NCI-H510A treated with DMSO at 0.1 percent for 48 hours (cell line): ENCODE data around the gene ATP1B2.
A peak's percentile ranks its signal among the peaks of the same experiment; 100 is the strongest.
"Not testable (repeated sequence)": the region's sequence is repeated elsewhere in the genome, so short reads cannot be mapped to it uniquely, and the experiment has no call there.

Source experiments
- DNase-seq: peaks from one replicate; lab custom pipeline; 2025; lab: John Stamatoyannopoulos, UW

ATP1B2 gene, protein sequence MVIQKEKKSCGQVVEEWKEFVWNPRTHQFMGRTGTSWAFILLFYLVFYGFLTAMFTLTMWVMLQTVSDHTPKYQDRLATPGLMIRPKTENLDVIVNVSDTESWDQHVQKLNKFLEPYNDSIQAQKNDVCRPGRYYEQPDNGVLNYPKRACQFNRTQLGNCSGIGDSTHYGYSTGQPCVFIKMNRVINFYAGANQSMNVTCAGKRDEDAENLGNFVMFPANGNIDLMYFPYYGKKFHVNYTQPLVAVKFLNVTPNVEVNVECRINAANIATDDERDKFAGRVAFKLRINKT

DNA sequence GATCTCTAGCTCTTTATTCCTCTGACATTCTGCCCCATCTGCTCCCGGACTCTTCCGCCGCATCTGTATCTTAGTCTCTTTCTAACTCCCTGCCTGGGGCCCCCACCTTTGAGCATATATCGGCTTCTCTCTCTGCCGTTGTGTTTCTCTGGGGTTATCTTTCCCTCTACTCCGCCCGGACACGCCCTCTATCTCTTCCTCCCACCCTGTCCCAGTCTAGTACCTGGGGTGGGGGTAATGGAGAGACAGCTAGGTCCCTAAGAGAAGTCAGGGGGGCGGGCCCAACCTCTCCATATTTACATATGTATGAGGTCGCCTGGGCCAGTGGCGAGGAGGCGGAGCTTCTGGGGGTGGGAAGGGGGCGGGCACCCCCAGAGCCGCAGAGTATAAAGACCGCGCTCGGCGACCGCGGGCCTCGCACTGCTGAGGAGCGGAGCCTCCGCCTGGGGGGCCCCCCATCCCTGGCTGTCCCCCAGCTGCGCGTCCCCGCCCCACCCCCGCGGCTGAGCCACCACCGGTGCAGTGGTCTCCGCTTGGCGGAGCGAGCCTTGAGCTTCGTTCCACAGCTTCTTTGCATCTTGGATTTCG, at the start of gene ATP1B2:
TSS of gene ATP1B2 (plus strand) at position 418 of the 588 bp plus-strand sequence. CDS start 593 bp downstream, outside the sequence.
- DNase-seq: peak; percentile 50

GRCh38 chr17:7606280-7606679, 44.4 kb upstream of the ATP1B2 start:
- no peak for DNase-seq

DNA sequence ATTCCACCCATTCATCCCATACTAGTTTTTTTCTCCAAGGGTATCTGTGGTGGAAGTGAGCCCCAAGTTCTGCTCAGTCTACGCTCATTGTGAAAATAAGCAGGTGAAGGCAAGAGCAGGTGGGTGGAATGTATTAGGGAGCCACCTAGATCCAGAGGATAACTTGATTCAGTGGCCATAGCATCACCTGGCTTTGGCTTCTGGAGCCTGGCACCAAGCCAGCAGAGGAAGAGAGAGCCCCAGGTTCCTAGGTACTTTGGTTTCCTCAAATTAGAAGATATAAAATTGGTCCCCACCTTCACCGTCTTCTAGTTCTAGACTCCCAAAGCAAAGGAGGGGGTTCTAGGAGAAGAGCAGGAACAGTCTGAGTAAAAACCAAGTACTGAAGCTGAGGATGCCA, 40.1 kb upstream of the ATP1B2 start:
- DNase-seq: peak; percentile 4

GRCh38 chr17:7611635-7612293, 39.0 kb upstream of the ATP1B2 start:
- no peak for DNase-seq

DNA sequence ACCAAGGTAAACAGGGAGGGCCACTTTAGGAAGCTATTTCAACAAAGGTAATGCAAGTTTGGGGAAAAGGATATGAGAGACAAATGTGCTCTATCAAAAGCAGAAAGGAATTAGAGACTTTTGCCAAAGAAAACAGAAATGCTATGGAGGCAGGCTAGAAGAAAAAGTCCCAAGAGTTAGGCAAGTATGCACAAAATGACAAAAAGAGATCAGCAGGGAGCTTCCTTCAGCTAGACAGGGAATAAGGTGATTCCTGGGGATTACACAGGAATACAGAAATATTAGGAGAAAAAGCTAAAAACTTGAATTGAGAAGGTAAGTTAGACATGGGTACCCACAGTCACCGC, 38.5 kb upstream of the ATP1B2 start:
- no peak for DNase-seq

DNA sequence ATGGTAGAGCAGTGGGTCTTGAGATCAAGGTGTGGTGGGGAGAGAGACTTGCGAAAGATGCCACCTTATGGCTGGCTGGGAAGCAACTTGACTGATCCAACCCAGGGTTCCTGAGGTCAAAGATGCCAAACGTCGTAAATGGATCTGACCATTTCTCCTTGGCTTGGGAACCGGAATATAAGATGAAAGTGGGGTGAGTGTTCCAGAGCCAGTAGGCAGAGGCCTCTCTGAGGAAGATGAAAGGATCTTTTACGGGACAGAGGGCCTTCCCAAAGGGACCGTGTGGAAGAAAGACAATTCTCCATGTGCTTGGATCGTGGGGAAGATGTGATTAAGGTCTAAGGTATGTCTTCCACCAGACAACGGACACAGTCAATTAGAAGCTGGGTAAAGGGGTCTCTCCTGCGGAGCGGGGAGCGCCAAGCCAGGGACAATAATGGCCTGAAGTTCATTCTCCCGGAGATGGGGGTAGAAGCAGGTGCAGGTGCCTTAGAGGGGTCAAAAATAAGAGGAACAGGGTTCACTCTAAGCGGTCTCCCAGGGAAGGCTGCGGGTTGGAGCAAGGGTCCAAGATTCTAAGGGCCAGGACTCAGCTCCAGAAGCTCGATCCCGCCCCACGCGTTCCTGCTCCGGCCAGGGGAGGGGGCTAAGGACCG, 36.8 kb upstream of the ATP1B2 start:
- DNase-seq: peak; percentile 35

DNA sequence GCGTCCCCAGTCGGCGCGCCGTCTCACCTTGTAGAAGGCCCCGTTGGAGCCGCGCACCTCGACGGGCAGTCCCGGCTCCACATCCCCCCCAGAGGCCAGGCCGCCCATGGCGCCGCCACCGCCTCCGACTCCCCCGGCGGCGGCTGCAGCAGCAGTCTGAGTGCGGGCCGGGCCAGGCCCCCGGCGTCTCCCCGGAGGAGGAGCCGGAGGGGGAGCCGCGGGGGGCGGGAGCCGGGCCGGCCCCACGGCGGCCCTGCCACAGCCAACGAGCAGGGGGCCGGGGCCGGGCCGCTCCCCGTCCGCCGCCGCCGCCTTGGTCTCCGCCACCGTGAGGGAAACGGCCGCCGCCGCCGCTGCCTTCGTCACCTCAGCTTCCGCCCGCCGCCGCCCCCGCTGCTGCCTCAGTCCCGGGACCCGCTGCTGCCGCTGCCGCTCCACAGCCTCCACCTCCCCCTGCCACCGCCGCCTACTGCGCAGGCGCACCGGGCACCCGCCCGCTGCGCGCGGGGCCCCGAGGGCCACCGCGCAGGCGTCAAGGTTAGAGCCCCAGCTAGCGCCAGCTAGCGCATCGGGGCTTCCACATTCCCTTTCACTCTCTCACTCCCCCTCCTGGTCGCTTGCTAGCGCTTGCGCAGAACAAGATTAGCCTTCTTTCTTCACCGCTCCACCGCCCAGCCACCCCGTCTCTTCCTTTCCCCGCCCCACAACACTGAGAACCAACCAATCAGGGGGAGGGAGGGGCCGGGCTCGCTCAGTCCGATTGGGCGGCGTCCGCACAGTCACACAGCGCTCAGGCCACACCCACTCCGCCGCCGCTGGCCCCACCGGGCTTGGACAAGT, 36.1 kb upstream of the ATP1B2 start, which contains the start of gene FXR2:
TSS of gene FXR2 (minus strand) at position 473 of the 840 bp plus-strand sequence. CDS start at position 108, 365 bp downstream.
- DNase-seq: peak; percentile 99

GRCh38 chr17:7615265-7615747, 35.4 kb upstream of the ATP1B2 start:
- DNase-seq: no peak

- DNase-seq: no peak
Measured at GRCh38 chr17:7618608-7619007, 32.1 kb upstream of the ATP1B2 start.

DNA sequence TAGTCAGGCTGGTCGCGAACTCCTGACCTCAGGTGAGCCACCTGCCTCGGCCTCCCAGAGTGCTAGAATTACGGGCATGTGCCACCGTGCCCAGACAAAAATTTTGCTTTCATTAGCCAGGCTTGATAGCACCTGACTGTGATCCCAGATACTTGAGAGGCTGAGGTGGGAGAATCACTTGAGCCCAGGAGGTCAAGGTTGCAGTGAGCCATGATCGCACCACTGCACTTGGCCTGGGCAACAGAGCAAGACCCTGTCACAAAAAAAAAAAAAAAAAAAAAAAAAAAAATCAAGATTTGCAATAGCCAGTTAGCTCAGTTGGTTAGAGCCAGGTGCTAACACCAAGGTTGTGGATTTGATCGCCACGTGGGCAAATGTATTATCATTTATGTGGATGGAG, 29.9 kb upstream of the ATP1B2 start:
- no peak for DNase-seq

DNA sequence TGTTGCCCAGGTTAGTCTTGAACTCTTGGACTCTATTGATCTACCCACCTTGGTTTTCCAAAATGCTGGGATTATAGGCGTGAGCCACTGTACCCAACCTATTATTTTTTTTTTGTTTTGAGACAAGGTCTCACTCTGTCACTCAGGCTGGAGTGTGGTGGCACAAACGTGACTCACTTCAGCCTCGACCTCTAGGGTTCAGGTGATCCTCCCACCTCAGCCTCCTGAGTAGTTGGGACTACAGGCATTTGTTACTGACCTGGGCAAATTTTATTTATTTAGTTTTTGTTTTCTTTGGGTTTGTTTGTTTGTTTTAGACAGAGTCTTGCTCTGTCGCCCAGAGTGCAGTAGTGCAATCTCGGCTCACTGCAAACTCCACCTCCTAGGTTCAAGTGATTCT, 27.1 kb upstream of the ATP1B2 start:
- no peak for DNase-seq

- DNase-seq: not testable (repeated sequence)
Measured at GRCh38 chr17:7625749-7626148, 25.0 kb upstream of the ATP1B2 start.

GRCh38 chr17:7626307-7626706, 24.4 kb upstream of the ATP1B2 start:
- no peak for DNase-seq

DNA sequence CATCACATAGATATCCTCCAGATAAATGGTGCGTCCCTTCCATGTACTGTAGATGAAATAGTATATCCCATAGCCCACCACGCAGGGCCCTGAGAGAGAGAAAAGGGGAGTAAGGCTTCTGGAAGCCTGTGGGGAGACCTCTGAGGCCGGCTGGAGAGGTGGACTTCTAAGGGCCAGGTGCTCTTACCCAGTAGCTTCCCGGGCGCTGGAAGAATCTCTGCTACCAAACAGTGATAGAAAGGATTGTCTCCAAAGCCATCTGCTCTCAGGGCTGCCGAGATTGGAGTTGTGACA, 23.8 kb upstream of the ATP1B2 start:
- DNase-seq: no peak

GRCh38 chr17:7627250-7628121, 23.2 kb upstream of the ATP1B2 start, which contains the start of gene SAT2:
Gene SAT2, minus strand, starts transcription at chr17:7627821. Its CDS starts 186 bp downstream, at chr17:7627635.
- peak; percentile 93 for DNase-seq

- no peak for DNase-seq
Measured at GRCh38 chr17:7629939-7630571, 20.7 kb upstream of the ATP1B2 start, which contains the start of gene SHBG. Gene SHBG, plus strand, starts transcription at chr17:7630135. Its CDS starts 38 bp downstream, at chr17:7630173.

DNA sequence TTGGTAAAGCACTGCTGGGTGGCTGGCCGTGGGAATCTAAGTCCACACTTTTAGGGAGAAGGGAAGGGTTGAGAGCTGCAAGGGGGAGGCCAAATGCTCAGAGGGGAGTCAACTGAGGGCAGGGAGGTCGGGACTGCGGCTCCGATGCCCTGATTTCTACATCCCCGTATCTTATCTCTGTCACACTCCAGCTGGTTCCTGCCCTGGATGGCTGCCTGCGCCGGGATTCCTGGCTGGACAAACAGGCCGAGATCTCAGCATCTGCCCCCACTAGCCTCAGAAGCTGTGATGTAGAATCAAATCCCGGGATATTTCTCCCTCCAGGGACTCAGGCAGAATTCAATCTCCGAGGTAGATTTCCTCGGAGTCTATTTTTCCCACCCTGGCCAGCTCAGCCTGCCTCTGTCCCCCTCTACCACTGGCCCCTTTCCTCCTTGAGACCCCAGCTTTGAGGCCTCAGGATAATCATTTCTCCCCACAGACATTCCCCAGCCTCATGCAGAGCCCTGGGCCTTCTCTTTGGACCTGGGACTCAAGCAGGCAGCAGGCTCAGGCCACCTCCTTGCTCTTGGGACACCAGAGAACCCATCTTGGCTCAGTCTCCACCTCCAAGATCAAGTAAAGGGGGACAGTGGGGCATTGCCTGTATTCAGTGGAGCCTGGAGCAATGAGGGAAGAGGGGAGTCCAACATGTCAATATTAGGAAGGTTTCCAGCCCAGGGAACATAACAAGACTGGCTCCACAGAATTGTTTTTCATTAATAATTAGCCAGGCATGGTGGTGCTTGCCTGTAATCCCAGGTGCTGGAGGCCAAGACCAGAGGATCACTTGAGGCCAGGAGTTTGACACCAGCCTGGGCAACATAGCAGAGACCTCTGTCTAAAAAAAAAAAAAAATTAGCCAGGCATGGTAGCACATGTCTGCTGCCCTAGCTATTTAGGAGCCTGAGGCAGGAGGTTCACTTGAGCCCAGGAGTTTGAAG, 19.0 kb upstream of the ATP1B2 start:
- DNase-seq: no peak

DNA sequence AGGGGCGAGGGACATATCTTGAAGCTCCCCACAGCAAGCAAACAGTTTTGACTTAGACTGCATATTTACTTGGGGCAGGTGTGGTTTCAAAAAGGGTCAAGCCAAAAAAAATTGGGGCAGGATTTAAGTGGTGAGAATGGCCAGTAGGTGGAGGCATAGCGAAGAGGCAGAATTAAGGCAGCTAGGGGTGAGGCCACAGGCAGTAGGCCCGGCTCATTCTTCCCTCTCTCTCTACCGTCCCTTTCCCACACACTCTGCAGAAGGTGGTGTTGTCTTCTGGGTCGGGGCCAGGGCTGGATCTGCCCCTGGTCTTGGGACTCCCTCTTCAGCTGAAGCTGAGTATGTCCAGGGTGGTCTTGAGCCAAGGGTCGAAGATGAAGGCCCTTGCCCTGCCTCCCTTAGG, 18.2 kb upstream of the ATP1B2 start:
- DNase-seq: peak; percentile 9

GRCh38 chr17:7633093-7633492, 17.6 kb upstream of the ATP1B2 start:
- no peak for DNase-seq
